ENCODE results near the gene PZP. TPM values are rescaled to one million over a fixed set of nuclear protein-coding genes. Genes with fewer than 3 reads are reported as not detected.

The PZP gene
- total and polyA plus RNA-seq, 2 experiments from 2014 or later, result 0.92 TPM; not detected in 1

DNA sequence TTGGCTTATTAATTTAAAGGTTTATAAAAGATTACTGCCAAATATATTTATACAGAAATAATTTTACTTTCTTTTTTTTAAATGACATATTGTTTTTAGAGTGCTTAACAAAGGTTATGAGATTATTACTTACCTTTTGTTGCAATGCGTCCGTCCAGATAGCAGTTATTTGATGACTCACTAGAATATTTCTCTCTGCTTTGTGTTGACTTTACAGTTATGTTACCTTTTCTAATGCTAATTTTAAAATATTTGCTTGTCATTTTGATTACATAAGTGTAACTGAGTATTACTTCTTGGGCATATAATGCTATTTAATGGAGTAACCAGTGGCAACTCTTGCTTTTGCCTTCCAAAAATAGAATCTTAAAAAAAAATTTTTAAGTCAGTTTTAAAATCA is 6.3 kb upstream of the PZP start:
- Histone ChIP-seq H3K27ac (ENCODE audit: low read depth) (no peak overlapping the region), H3K4me3 (no peak overlapping the region), H3K27me3 (ENCODE audit: insufficient read depth) (no peaks in the 10 kb centered on the region), H3K4me2 (no peak overlapping the region), H3K79me2 (replicated peaks; ENCODE audit: insufficient read depth) (no peaks in the 10 kb centered on the region), H3K9me2 (ENCODE audit: insufficient read depth) (no peaks in the 10 kb centered on the region; the same call in 1 of the 2 replicates), H2AFZ (no peak overlapping the region), H3F3A (replicated peaks; ENCODE audit: low read depth) (no peaks in the 10 kb centered on the region), H4K20me1 (replicated peaks; ENCODE audit: insufficient read depth) (no peaks in the 10 kb centered on the region), H3K4me1 (ENCODE audit: insufficient read depth) (no peaks in the 10 kb centered on the region; the same call in 1 of the 2 replicates), H3K36me3 (ENCODE audit: insufficient read depth) (no peaks in the 10 kb centered on the region)
- H3K27ac Mint-ChIP-seq, result no peak overlapping the region
- no peaks in the 10 kb centered on the region for H3K36me3 Mint-ChIP-seq (ENCODE audit: low read depth)
- DNase-seq (ENCODE audit: low spot score) (no peak), ATAC-seq (no peak)
- no peaks in the 10 kb centered on the region for H3K9me3 Mint-ChIP-seq
- no peak overlapping the region for H3K4me3 Mint-ChIP-seq
- no peaks in the 10 kb centered on the region for H3K4me1 Mint-ChIP-seq
- TF ChIP-seq, protein P1, sequence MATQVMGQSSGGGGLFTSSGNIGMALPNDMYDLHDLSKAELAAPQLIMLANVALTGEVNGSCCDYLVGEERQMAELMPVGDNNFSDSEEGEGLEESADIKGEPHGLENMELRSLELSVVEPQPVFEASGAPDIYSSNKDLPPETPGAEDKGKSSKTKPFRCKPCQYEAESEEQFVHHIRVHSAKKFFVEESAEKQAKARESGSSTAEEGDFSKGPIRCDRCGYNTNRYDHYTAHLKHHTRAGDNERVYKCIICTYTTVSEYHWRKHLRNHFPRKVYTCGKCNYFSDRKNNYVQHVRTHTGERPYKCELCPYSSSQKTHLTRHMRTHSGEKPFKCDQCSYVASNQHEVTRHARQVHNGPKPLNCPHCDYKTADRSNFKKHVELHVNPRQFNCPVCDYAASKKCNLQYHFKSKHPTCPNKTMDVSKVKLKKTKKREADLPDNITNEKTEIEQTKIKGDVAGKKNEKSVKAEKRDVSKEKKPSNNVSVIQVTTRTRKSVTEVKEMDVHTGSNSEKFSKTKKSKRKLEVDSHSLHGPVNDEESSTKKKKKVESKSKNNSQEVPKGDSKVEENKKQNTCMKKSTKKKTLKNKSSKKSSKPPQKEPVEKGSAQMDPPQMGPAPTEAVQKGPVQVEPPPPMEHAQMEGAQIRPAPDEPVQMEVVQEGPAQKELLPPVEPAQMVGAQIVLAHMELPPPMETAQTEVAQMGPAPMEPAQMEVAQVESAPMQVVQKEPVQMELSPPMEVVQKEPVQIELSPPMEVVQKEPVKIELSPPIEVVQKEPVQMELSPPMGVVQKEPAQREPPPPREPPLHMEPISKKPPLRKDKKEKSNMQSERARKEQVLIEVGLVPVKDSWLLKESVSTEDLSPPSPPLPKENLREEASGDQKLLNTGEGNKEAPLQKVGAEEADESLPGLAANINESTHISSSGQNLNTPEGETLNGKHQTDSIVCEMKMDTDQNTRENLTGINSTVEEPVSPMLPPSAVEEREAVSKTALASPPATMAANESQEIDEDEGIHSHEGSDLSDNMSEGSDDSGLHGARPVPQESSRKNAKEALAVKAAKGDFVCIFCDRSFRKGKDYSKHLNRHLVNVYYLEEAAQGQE (IDR thresholded peaks at IDR 0.05; ENCODE audit: unreplicated experiment), result no peak
- TF ChIP-seq ZNF331 (CRISPR knock-in tag; IDR thresholded peaks at IDR 0.05; ENCODE audit: low read depth) (no peak), STAT1 (IDR thresholded peaks at IDR 0.05; ENCODE audit: unreplicated experiment) (no peak)
- TF ChIP-seq, protein P2, sequence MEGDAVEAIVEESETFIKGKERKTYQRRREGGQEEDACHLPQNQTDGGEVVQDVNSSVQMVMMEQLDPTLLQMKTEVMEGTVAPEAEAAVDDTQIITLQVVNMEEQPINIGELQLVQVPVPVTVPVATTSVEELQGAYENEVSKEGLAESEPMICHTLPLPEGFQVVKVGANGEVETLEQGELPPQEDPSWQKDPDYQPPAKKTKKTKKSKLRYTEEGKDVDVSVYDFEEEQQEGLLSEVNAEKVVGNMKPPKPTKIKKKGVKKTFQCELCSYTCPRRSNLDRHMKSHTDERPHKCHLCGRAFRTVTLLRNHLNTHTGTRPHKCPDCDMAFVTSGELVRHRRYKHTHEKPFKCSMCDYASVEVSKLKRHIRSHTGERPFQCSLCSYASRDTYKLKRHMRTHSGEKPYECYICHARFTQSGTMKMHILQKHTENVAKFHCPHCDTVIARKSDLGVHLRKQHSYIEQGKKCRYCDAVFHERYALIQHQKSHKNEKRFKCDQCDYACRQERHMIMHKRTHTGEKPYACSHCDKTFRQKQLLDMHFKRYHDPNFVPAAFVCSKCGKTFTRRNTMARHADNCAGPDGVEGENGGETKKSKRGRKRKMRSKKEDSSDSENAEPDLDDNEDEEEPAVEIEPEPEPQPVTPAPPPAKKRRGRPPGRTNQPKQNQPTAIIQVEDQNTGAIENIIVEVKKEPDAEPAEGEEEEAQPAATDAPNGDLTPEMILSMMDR (conservative IDR thresholded peaks at IDR 0.05; ENCODE audit: low read depth in 2 of 2), result no peak
- no peaks in the 10 kb centered on the region for H3K27me3 Mint-ChIP-seq (ENCODE audit: insufficient read depth, low read depth, poor library complexity)

DNA sequence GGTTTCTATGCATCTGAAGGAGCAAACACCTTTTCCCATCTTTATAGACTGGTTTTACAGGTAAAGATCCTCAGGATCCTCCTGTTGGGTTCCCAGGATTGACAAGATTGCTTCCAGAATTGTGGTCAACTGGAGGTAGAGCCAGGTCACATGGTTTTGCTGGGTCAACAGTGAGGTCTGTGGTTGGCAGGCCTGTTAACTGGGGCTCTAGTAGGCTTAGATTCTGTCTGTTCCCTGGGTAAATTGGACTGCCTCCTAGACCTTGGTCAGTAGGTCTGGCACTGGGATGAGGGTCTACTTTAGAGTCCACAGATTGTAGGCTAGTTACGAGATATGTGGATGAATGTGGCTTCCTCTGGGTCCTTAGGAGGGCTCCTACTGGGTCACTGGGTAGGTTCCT is 3.5 kb upstream of the PZP start:
- Histone ChIP-seq H3K4me3 (no peak overlapping the region), H4K20me1 (replicated peaks; ENCODE audit: insufficient read depth) (no peaks in the 10 kb centered on the region), H2AFZ (no peak overlapping the region), H3K36me3 (ENCODE audit: insufficient read depth) (no peaks in the 10 kb centered on the region), H3K27me3 (ENCODE audit: insufficient read depth) (no peaks in the 10 kb centered on the region), H3K79me2 (replicated peaks; ENCODE audit: insufficient read depth) (no peaks in the 10 kb centered on the region), H3K9me2 (ENCODE audit: insufficient read depth) (no peaks in the 10 kb centered on the region), H3K4me2 (no peak overlapping the region), H3K27ac (ENCODE audit: low read depth) (no peak overlapping the region), H3F3A (replicated peaks; ENCODE audit: low read depth) (no peaks in the 10 kb centered on the region), H3K4me1 (ENCODE audit: insufficient read depth) (no peaks in the 10 kb centered on the region; the same call in 1 of the 2 replicates)
- no peak for DNase-seq (ENCODE audit: low spot score)
- Mint-ChIP-seq H3K27ac (no peak overlapping the region), H3K9me3 (no peaks in the 10 kb centered on the region), H3K27me3 (ENCODE audit: insufficient read depth, low read depth, poor library complexity) (peaks cover 3% of the 10 kb centered on the region), H3K4me1 (no peaks in the 10 kb centered on the region), H3K4me3 (no peak overlapping the region), H3K36me3 (ENCODE audit: low read depth) (no peaks in the 10 kb centered on the region)
- no peak for ATAC-seq
- no peak for TF ChIP-seq NANOG (IDR thresholded peaks at IDR 0.05; ENCODE audit: borderline replicate concordance)

DNA sequence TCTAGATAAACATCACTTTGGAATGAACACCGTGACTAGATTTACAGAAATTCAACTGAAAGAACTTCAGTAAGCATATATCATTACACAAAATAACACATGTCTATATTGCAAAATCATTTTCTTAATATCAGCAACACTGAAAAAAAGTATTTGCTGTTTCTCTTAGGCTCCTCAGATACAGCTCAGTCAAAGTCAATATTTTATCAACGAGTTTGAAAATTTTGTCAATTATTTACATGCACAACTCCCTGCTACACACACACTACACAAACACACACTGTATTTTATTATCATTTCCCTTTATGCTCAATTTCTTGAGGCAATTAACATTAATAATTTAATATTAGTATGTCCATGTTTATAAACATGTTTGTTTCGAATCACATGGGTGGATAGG is 3.8 kb downstream of the PZP start:
- no peaks in the 10 kb centered on the region for H3K9me2 ChIP-seq (ENCODE audit: insufficient read depth)
- ATAC-seq (no peak), DNase-seq (ENCODE audit: low spot score) (no peak)
- H2AFZ ChIP-seq, result no peak overlapping the region
- no peaks in the 10 kb centered on the region for H3K27me3 ChIP-seq (ENCODE audit: insufficient read depth)
- Mint-ChIP-seq H3K4me3 (no peak overlapping the region), H3K36me3 (ENCODE audit: low read depth) (no peaks in the 10 kb centered on the region), H3K4me1 (no peaks in the 10 kb centered on the region), H3K27ac (no peak overlapping the region), H3K27me3 (ENCODE audit: insufficient read depth, low read depth, poor library complexity) (peaks cover 3% of the 10 kb centered on the region), H3K9me3 (no peaks in the 10 kb centered on the region)
- H4K20me1 ChIP-seq (replicated peaks; ENCODE audit: insufficient read depth), result no peaks in the 10 kb centered on the region
- H3K4me3 ChIP-seq, result no peak overlapping the region
- no peaks in the 10 kb centered on the region for H3K36me3 ChIP-seq (ENCODE audit: insufficient read depth)
- no peaks in the 10 kb centered on the region for H3F3A ChIP-seq (replicated peaks; ENCODE audit: low read depth)
- no peak overlapping the region for H3K4me2 ChIP-seq
- no peaks in the 10 kb centered on the region for H3K79me2 ChIP-seq (replicated peaks; ENCODE audit: insufficient read depth)
- H3K4me1 ChIP-seq (ENCODE audit: insufficient read depth), result no peaks in the 10 kb centered on the region
- no peak overlapping the region for H3K27ac ChIP-seq (ENCODE audit: low read depth)
- TF ChIP-seq ZNF331 (CRISPR knock-in tag; IDR thresholded peaks at IDR 0.05; ENCODE audit: low read depth), result no peak

All from GM23338 (cell line).